Colonic mucosa (tissue), 4 donors: ENCODE data around the gene THSD4. TPM values are rescaled to one million over a fixed set of nuclear protein-coding genes. Genes with fewer than 3 reads are reported as not detected.

Source experiments
- DNase-seq: peaks from one replicate; pipeline ENCODE4 v3.0.0-alpha.2; 2020
- H3K27ac ChIP-seq: fragments of 200-600 bp; one replicate; pipeline ENCODE4 v1.8.0; 2021
- H3K27me3 ChIP-seq: fragments of 200-600 bp; one replicate; pipeline ENCODE4 v1.8.0; 2021
- H3K36me3 ChIP-seq: fragments of 200-600 bp; one replicate; pipeline ENCODE4 v1.8.0; 2021
- H3K4me1 ChIP-seq: fragments of 200-600 bp; one replicate; pipeline ENCODE4 v1.8.0; 2021; ENCODE audit warnings: mild to moderate bottlenecking
- H3K4me3 ChIP-seq: fragments of 200-600 bp; one replicate; pipeline ENCODE4 v1.8.0; 2021
- H3K9ac ChIP-seq, 2 donors: one replicate each; pipeline ENCODE4 v1.7.0; 2013; ENCODE audit warnings: control low read depth in 2 of 2, low read depth in 2 of 2, low read length in 2 of 2
- H3K9me3 ChIP-seq: fragments of 200-600 bp; one replicate; pipeline ENCODE4 v1.8.0; 2021
- intact Hi-C: fragments of 100-400 bp; cut with DNase I; formaldehyde crosslinking; loops from one replicate; pipeline ENCODE4 v1.14.1; 2022
- total RNA-seq, 2 donors: library from RNA; stranded (reverse); fragmentation: NEBNext Ultra II Directional in 1 of 2; extraction: Animal tissue kit (Norgen Biotek cat#: 25700) in 1 of 2; gene quantifications; one replicate each; pipeline ENCODE4 v1.2.1, GENCODE V29; 2021
- TF ChIP-seq, protein P1 (sequence below): fragments of 200-600 bp; IDR thresholded peaks from one replicate; pipeline ENCODE4 v1.8.0; 2022; ENCODE audit warnings: antibody characterized with exemption, mild to moderate bottlenecking
- donor health status: healthy.
- donor health status: DM: no; HTN: no; CAD: no.
- donor health status: DM: no; HTN: no; CAD: no.

THSD4 gene
- total RNA-seq, 2 donors from 2014 or later = 18.8 to 23.5 TPM

DNA sequence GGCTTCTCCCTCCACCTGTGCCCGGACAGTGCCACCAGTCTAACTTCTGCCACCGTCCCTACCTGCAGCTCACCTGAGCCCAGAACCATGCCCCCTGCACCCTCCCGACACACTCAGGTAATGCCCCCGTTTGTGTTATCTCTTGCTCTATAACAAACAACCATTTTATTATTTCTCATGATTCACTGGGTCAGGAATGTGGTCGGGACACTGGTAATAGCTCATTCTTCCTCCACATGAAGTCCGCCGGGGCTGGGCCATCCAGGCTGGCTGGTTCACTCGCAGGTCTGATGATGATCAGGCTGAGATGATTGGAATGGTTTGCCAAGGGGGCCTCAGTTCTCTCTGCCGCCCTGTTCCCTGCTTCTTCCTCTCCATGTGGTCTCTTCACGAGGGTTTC is 674.8 kb downstream of the THSD4 start:
- intact Hi-C loops = no loop called here
- Histone ChIP-seq H3K4me1 (no peaks in the 10 kb centered on the region), H3K9ac (no peak overlapping the region), H3K9me3 (no peaks in the 10 kb centered on the region), H3K4me3 (no peak overlapping the region), H3K36me3 (no peaks in the 10 kb centered on the region), H3K27me3 (no peaks in the 10 kb centered on the region), H3K27ac (no peak overlapping the region)
- peak; percentile 29 for DNase-seq
- TF ChIP-seq, protein P1, sequence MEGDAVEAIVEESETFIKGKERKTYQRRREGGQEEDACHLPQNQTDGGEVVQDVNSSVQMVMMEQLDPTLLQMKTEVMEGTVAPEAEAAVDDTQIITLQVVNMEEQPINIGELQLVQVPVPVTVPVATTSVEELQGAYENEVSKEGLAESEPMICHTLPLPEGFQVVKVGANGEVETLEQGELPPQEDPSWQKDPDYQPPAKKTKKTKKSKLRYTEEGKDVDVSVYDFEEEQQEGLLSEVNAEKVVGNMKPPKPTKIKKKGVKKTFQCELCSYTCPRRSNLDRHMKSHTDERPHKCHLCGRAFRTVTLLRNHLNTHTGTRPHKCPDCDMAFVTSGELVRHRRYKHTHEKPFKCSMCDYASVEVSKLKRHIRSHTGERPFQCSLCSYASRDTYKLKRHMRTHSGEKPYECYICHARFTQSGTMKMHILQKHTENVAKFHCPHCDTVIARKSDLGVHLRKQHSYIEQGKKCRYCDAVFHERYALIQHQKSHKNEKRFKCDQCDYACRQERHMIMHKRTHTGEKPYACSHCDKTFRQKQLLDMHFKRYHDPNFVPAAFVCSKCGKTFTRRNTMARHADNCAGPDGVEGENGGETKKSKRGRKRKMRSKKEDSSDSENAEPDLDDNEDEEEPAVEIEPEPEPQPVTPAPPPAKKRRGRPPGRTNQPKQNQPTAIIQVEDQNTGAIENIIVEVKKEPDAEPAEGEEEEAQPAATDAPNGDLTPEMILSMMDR = no peak

DNA sequence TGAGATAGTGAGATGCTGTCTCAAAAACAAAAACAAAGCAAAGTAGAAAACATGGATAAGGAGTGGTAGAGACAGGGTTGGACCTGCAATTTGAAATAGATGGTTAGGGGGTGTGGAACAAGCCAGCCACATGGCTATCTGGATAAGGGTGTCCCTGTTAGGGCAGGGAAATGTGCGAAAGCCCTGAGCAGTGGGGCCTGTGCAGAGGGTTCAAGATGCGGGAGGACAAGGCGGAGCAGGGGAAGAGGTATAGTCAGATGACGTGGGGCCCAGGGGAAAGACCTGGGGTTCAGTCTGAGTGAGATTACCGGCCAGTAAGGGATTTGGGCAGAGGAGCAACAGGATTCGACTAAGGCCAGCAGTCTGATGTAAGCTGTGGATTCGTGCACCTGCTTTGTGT is 676.7 kb downstream of the THSD4 start:
- intact Hi-C loops = no loop called here
- H3K9me3 ChIP-seq = no peaks in the 10 kb centered on the region
- peak; percentile 16 for DNase-seq
- TF ChIP-seq, protein P1 = no peak
- no peaks in the 10 kb centered on the region for H3K36me3 ChIP-seq
- H3K27me3 ChIP-seq = no peaks in the 10 kb centered on the region
- H3K9ac ChIP-seq = no peak overlapping the region
- H3K4me3 ChIP-seq = no peak overlapping the region
- no peak overlapping the region for H3K27ac ChIP-seq
- H3K4me1 ChIP-seq = no peaks in the 10 kb centered on the region

DNA sequence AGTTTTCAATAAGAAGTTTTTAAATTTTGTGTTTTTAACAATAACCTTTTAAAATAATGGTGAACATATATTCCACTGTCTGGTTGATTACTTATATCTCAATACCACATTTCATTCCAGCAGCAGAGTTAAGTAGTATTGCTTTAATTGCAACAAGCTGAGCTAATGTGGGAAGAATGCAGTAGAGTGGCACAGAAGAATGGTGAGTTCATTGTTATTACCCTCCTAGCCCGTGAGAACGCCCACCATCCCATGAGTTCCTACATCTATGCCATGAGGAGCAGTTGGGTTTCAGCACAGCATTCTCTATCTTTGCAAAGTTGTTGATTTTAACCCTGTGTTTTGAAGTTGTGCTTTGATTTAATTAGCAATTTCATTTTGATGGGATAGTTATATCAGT is 677.2 kb downstream of the THSD4 start:
- Histone ChIP-seq H3K9me3 (no peaks in the 10 kb centered on the region), H3K9ac (no peak overlapping the region), H3K36me3 (no peaks in the 10 kb centered on the region), H3K27ac (no peak overlapping the region), H3K4me3 (no peak overlapping the region), H3K4me1 (no peaks in the 10 kb centered on the region), H3K27me3 (no peaks in the 10 kb centered on the region)
- intact Hi-C loops = no loop called here
- DNase-seq = no peak
- TF ChIP-seq, protein P1 = no peak

- no peak overlapping the region for H3K9ac ChIP-seq
- H3K4me1 ChIP-seq = no peaks in the 10 kb centered on the region
- no peaks in the 10 kb centered on the region for H3K27me3 ChIP-seq
- no peak overlapping the region for H3K27ac ChIP-seq
- DNase-seq = no peak
- H3K4me3 ChIP-seq = no peak overlapping the region
- intact Hi-C loops = no loop called here
- H3K9me3 ChIP-seq = no peaks in the 10 kb centered on the region
- no peaks in the 10 kb centered on the region for H3K36me3 ChIP-seq
- TF ChIP-seq, protein P1 = no peak
Observed at GRCh38 chr15:71798641-71799040, 683.4 kb downstream of the THSD4 start.

DNA sequence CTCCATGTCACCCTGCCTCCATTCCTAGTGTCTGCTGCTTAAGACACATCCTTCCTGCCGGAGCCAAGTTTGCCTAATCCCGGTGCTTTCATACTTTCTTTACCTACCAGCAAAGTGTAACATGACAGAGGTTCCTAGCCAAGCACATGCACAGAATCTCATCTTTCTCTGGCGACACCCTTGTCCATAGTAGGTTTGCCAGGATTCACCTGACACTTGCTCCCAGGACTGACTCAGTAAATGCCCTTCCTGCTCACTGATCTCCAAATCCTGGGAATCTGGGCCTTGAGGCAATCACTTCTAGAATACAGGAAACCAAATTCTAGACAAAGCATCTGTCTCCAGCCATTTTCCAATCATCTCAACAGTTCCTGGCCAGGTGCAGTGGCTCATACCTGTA is 684.9 kb downstream of the THSD4 start:
- intact Hi-C loops = loop anchor here (2.0 to 5.0 kb wide), 2 partner anchors 55 to 353 kb away; no protein-coding TSS in a partner anchor
- H3K9ac ChIP-seq = no peak overlapping the region
- H3K9me3 ChIP-seq = no peaks in the 10 kb centered on the region
- TF ChIP-seq, protein P1 = no peak
- no peak overlapping the region for H3K27ac ChIP-seq
- no peak for DNase-seq
- H3K27me3 ChIP-seq = no peaks in the 10 kb centered on the region
- no peaks in the 10 kb centered on the region for H3K36me3 ChIP-seq
- H3K4me3 ChIP-seq = no peak overlapping the region
- no peaks in the 10 kb centered on the region for H3K4me1 ChIP-seq
